CD4-positive, alpha-beta memory T cell (primary cell): ENCODE results near the gene SLC24A4. TPM values are rescaled to one million over a fixed set of nuclear protein-coding genes. Genes with fewer than 3 reads are reported as not detected.

Source experiments
- CTCF ChIA-PET: fragments of 350-600 bp; sonication (Branson Sonifier 250); formaldehyde crosslinking; loops from one replicate; lab custom pipeline; 2021; ENCODE audit warnings: inconsistent platforms; ENCODE audit not compliant: partially characterized antibody; lab: Charles Lee
- POLR2A ChIA-PET: fragments of 350-600 bp; sonication (Branson Sonifier 250); formaldehyde crosslinking; loops from one replicate; lab custom pipeline; 2021; ENCODE audit not compliant: partially characterized antibody; lab: Charles Lee
- DNase-seq, 5 donors: peaks; one replicate each; pipeline versions ENCODE4 v3.0.0 to v3.0.0-alpha.2; 2020 to 2022; ENCODE audit warnings: mixed read lengths in 1 of 5
- H3K27ac ChIP-seq: one replicate; pipeline ENCODE4 v1.7.0; 2013; ENCODE audit warnings: low read depth, low read length
- H3K27me3 ChIP-seq: 2 replicates; pipeline ENCODE4 v1.7.0; 2013; ENCODE audit warnings: mild to moderate bottlenecking, low read length, moderate library complexity; ENCODE audit not compliant: insufficient read depth
- H3K36me3 ChIP-seq: 2 replicates; pipeline ENCODE4 v1.7.0; 2013; ENCODE audit warnings: mild to moderate bottlenecking, low read length, moderate library complexity; ENCODE audit not compliant: insufficient read depth
- H3K4me1 ChIP-seq: 2 replicates; pipeline ENCODE4 v1.7.0; 2013; ENCODE audit warnings: mild to moderate bottlenecking, low read length, moderate library complexity; ENCODE audit not compliant: insufficient read depth
- H3K4me3 ChIP-seq, 2 donors: one replicate each; pipeline ENCODE4 v1.7.0; 2013; ENCODE audit warnings: low read length in 2 of 2, mild to moderate bottlenecking in 1 of 2
- H3K9me3 ChIP-seq, 2 donors: one replicate each; pipeline ENCODE4 v1.7.0; 2013; ENCODE audit warnings: low read length in 2 of 2, control low read depth in 1 of 2; ENCODE audit not compliant: control insufficient read depth in 1 of 2
- H3K27ac Mint-ChIP-seq, 7 donors: one replicate each; pipeline ENCODE4 v1.8.0; 2020 to 2021; ENCODE audit warnings: mixed read lengths in 7 of 7, mild to moderate bottlenecking in 6 of 7, inconsistent platforms in 3 of 7, moderate library complexity in 3 of 7
- H3K27me3 Mint-ChIP-seq, 2 donors: one replicate each; pipeline ENCODE4 v1.8.0; 2020 to 2021; ENCODE audit warnings: mixed read lengths in 2 of 2
- H3K36me3 Mint-ChIP-seq, 2 donors: one replicate each; pipeline ENCODE4 v1.8.0; 2020 to 2021; ENCODE audit warnings: mixed read lengths in 2 of 2, inconsistent platforms in 1 of 2, mild to moderate bottlenecking in 1 of 2
- H3K4me1 Mint-ChIP-seq, 4 donors: one replicate each; pipeline ENCODE4 v1.8.0; 2020 to 2021; ENCODE audit warnings: mixed read lengths in 4 of 4, mild to moderate bottlenecking in 1 of 4
- H3K4me3 Mint-ChIP-seq, 8 donors: one replicate each; pipeline ENCODE4 v1.8.0; 2020 to 2021; ENCODE audit warnings: mixed read lengths in 8 of 8, mild to moderate bottlenecking in 7 of 8, moderate library complexity in 6 of 8, inconsistent platforms in 3 of 8
- H3K9me3 Mint-ChIP-seq, 8 donors: one replicate each; pipeline ENCODE4 v1.8.0; 2020 to 2021; ENCODE audit warnings: mixed read lengths in 8 of 8, mild to moderate bottlenecking in 5 of 8, inconsistent platforms in 3 of 8, moderate library complexity in 1 of 8
- intact Hi-C: fragments of 100-400 bp; cut with micrococcal nuclease; formaldehyde crosslinking; loops from one replicate; pipeline ENCODE4 v1.15.1; 2023
- polyA plus RNA-seq, 2 donors: library from polyadenylated mRNA; unstranded; fragments of 300-500 nt; fragmentation: Illumina TruSeq; gene quantifications; one replicate each; pipeline ENCODE4 v1.2.3, GENCODE V29; 2021
- total RNA-seq, 2 experiments: library from RNA; stranded (reverse); gene quantifications; one replicate each; pipeline ENCODE4 v1.2.3, GENCODE V29; 2021

The SLC24A4 gene
- total and polyA plus RNA-seq, 4 experiments from 2014 or later = not detected

- Mint-ChIP-seq H3K9me3 (peaks cover 0 to 6% (median 0%) of the 10 kb centered on the region in 8 donors), H3K36me3 (peaks cover 0 to 4% of the 10 kb centered on the region in 2 donors), H3K27ac (no peak overlapping the region), H3K4me3 (no peak overlapping the region), H3K27me3 (peaks cover 0 to 1% of the 10 kb centered on the region in 2 donors), H3K4me1 (peaks cover 21 to 40% (median 29%) of the 10 kb centered on the region in 4 donors)
- Histone ChIP-seq H3K27me3 (no peaks in the 10 kb centered on the region), H3K4me3 (no peak overlapping the region), H3K36me3 (no peaks in the 10 kb centered on the region), H3K27ac (no peak overlapping the region), H3K4me1 (peaks cover 12% of the 10 kb centered on the region), H3K9me3 (no peaks in the 10 kb centered on the region)
- no peak for DNase-seq
- ChIA-PET CTCF (no interaction called here), POLR2A (no interaction called here)
- intact Hi-C loops = no loop called here
These were observed 197.4 kb downstream of the SLC24A4 start for GRCh38 chr14:92520102-92521057.

GRCh38 chr14:92521058-92521415, 198.1 kb downstream of the SLC24A4 start:
- no peak for DNase-seq
- Histone ChIP-seq H3K4me1 (peaks cover 12% of the 10 kb centered on the region), H3K4me3 (no peak overlapping the region), H3K27ac (no peak overlapping the region), H3K27me3 (no peaks in the 10 kb centered on the region), H3K36me3 (no peaks in the 10 kb centered on the region), H3K9me3 (no peaks in the 10 kb centered on the region)
- H3K27me3 Mint-ChIP-seq = peaks cover 0 to 1% of the 10 kb centered on the region in 2 donors
- H3K4me1 Mint-ChIP-seq = peaks cover 17 to 35% (median 24%) of the 10 kb centered on the region in 4 donors
- no peak overlapping the region for H3K4me3 Mint-ChIP-seq
- peaks cover 0 to 4% of the 10 kb centered on the region in 2 donors for H3K36me3 Mint-ChIP-seq
- CTCF ChIA-PET = no interaction called here
- POLR2A ChIA-PET = no interaction called here
- intact Hi-C loops = no loop called here
- peak overlapping the region in 1 of 7 donors; percentile 4 for H3K27ac Mint-ChIP-seq
- peaks cover 0 to 6% (median 0%) of the 10 kb centered on the region in 8 donors for H3K9me3 Mint-ChIP-seq

- ChIA-PET CTCF (no interaction called here), POLR2A (interaction anchor here (2.0 kb wide), 1 partner anchor 10 kb away, joined by 6 read pairs; the partner anchor contains the start of gene RIN3)
- Histone ChIP-seq H3K36me3 (no peaks in the 10 kb centered on the region), H3K27me3 (no peaks in the 10 kb centered on the region), H3K9me3 (no peaks in the 10 kb centered on the region), H3K27ac (no peak overlapping the region), H3K4me1 (peaks cover 3% of the 10 kb centered on the region), H3K4me3 (no peak overlapping the region)
- intact Hi-C loops = no loop called here
- Mint-ChIP-seq H3K36me3 (peaks cover 0 to 4% of the 10 kb centered on the region in 2 donors), H3K27me3 (peaks cover 0 to 1% of the 10 kb centered on the region in 2 donors), H3K27ac (peak overlapping the region in 1 of 7 donors; percentile 43), H3K9me3 (peaks cover 0 to 6% (median 0%) of the 10 kb centered on the region in 8 donors), H3K4me3 (no peak overlapping the region), H3K4me1 (peaks cover 2 to 14% (median 6%) of the 10 kb centered on the region in 4 donors)
- DNase-seq = no peak
These were observed 200.8 kb downstream of the SLC24A4 start for GRCh38 chr14:92523752-92524151.

GRCh38 chr14:92524602-92525185, 201.7 kb downstream of the SLC24A4 start:
- H3K27ac ChIP-seq = no peak overlapping the region
- peaks cover 0 to 4% of the 10 kb centered on the region in 2 donors for H3K36me3 Mint-ChIP-seq
- no peaks in the 10 kb centered on the region for H3K36me3 ChIP-seq
- intact Hi-C loops = no loop called here
- H3K4me1 Mint-ChIP-seq = peaks cover 1 to 8% (median 5%) of the 10 kb centered on the region in 4 donors
- DNase-seq = no peak
- H3K9me3 ChIP-seq = no peaks in the 10 kb centered on the region
- no peak overlapping the region for H3K27ac Mint-ChIP-seq
- H3K4me3 Mint-ChIP-seq = no peak overlapping the region
- ChIA-PET POLR2A (interaction anchor here (2.0 kb wide), 1 partner anchor 11 kb away, joined by 6 read pairs; the partner anchor contains the start of gene RIN3), CTCF (interaction anchor here (0.5 kb wide), 1 partner anchor 21 kb away, joined by 3 read pairs; no protein-coding TSS in a partner anchor)
- peaks cover 0 to 6% (median 0%) of the 10 kb centered on the region in 8 donors for H3K9me3 Mint-ChIP-seq
- H3K4me1 ChIP-seq = no peaks in the 10 kb centered on the region
- H3K27me3 ChIP-seq = no peaks in the 10 kb centered on the region
- no peak overlapping the region for H3K4me3 ChIP-seq
- peaks cover 0 to 1% of the 10 kb centered on the region in 2 donors for H3K27me3 Mint-ChIP-seq

- peaks cover 0 to 1% of the 10 kb centered on the region in 2 donors for H3K27me3 Mint-ChIP-seq
- H3K9me3 Mint-ChIP-seq = peaks cover 0 to 6% (median 0%) of the 10 kb centered on the region in 8 donors
- H3K4me1 Mint-ChIP-seq = peaks cover 5 to 9% (median 7%) of the 10 kb centered on the region in 4 donors
- no peak overlapping the region for H3K4me3 Mint-ChIP-seq
- DNase-seq = no peak
- H3K36me3 ChIP-seq = no peaks in the 10 kb centered on the region
- intact Hi-C loops = no loop called here
- CTCF ChIA-PET = no interaction called here
- H3K27ac Mint-ChIP-seq = peak overlapping the region in 1 of 7 donors; percentile 52
- H3K4me3 ChIP-seq = no peak overlapping the region
- POLR2A ChIA-PET = interaction anchor here (2.0 kb wide), 1 partner anchor 12 kb away, joined by 6 read pairs; the partner anchor contains the start of gene RIN3
- no peaks in the 10 kb centered on the region for H3K9me3 ChIP-seq
- H3K27ac ChIP-seq = no peak overlapping the region
- H3K4me1 ChIP-seq = no peaks in the 10 kb centered on the region
- no peaks in the 10 kb centered on the region for H3K27me3 ChIP-seq
- peaks cover 0 to 4% of the 10 kb centered on the region in 2 donors for H3K36me3 Mint-ChIP-seq
These were observed 202.5 kb downstream of the SLC24A4 start for GRCh38 chr14:92525322-92526095.

GRCh38 chr14:92527721-92528120, 204.8 kb downstream of the SLC24A4 start:
- Histone ChIP-seq H3K9me3 (no peaks in the 10 kb centered on the region), H3K4me3 (no peak overlapping the region), H3K36me3 (no peaks in the 10 kb centered on the region), H3K4me1 (no peaks in the 10 kb centered on the region), H3K27ac (no peak overlapping the region), H3K27me3 (no peaks in the 10 kb centered on the region)
- CTCF ChIA-PET = no interaction called here
- DNase-seq = no peak
- Mint-ChIP-seq H3K27me3 (no peaks in the 10 kb centered on the region), H3K9me3 (peaks cover 0 to 2% (median 0%) of the 10 kb centered on the region in 8 donors), H3K36me3 (no peaks in the 10 kb centered on the region), H3K4me3 (no peak overlapping the region), H3K27ac (peak overlapping the region in 1 of 7 donors; percentile 42), H3K4me1 (peaks cover 1 to 17% (median 6%) of the 10 kb centered on the region in 4 donors)
- intact Hi-C loops = no loop called here
- POLR2A ChIA-PET = no interaction called here
